ENCODE data around the gene PHLDB1.
"Not testable (repeated sequence)": the region's sequence is repeated elsewhere in the genome, so short reads cannot be mapped to it uniquely, and the experiment has no call there.

PHLDB1 gene

DNA sequence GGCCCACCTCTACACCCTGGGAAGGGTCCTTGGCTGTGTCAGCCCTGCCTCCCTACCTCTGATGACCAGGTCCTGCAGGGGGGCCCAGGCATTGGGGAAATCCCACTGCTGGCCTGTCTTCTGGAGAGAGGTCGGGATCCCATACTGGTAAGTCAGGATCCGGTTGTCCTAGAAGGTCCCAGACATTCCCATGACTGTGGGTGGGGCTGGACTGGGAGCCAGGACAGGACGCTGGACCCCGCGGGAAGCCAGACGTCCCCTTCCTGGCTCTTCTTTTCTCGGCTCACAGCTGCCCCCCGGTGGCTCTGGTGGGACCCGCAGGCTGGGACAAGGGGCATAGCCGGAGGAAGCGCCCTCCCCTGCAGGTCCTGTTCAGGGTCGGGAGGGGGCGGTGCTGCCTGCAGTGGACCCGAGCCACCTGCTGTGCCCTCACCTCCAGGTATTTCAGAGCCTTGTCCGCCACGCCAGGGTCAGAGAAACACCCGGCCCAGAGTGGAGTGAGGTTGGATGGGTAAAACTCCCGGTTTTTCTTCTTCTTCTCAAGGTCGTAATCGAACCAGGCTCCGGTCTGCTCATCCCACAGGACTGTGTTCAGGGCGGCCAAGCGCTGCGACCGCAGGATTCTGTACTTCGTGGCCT is 52.0 kb downstream of the PHLDB1 start:
- DNase-seq (ENCODE audit: low read depth) = peak; percentile 72

DNA sequence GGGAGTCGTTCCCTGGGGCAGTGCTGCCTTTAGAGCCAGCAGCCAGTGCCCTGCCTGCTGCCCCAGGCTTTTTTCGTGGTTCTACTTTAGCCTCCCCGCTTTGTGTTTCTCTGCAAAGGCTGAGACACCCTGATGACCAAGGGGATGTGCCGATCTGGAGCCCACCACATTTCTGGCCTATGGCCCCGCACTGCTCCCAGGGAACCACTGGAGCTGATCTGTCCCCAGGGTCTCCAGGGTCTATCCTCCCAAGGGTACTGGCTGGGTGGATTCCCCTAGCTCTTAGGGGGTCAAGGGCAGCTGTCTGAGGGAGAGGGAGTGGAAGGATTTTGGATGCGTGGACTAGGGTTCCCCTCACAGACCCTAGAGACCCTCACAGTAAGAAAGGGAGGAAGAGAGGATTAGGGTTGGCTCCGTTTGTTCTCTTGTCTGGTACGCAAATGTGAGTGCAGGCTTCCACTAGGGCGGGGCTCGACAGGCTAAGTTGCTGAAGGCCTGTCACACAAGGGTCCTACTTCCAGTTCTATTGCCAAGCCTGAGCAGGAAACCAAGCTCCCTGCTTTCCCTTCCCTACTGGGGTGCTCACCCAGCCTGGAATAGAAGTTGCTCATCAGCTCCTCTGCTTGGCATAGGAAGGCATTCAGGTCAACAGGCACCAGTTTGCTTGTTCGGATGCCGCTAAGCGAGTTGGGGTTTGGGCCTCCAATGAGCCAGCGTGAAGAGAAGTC is 52.7 kb downstream of the PHLDB1 start:
- DNase-seq (ENCODE audit: low read depth) = no peak

DNA sequence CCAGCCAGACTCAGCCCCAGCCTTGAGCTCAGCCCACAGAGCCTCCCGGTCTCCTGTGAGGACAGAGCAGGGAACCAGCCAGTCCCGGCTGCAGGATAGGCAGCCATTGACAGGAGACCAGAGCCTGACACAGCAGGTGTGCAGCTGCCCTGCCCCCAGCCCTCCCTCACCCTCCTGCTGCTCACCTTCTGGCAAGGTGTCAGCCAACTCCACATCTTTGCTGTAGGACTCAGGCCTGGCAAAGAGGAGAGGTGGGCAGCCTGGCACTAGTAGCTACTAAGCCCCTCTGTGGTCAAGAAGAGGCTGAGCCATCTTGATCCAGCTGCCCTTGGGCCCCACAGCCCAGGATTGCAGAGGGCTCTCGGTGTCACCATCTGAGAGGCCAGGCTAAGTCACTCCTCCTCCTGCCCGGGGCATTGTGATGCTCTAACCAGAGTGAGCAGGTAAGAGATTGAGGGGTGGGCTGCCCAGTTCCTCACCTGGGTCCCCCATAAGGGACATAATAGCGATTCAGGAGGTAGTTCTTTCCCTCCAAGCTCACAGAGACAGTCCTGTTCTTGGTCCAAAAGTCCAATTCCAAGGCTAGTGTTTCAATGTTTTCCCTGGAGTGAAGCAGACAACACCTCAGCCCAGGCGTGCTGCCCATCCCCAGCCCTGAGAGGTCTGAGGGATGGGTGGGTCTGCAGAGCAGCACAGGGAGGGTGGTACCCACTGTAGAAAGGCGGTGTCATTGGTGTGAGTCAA is 53.4 kb downstream of the PHLDB1 start:
- no peak for DNase-seq (ENCODE audit: low read depth)

DNA sequence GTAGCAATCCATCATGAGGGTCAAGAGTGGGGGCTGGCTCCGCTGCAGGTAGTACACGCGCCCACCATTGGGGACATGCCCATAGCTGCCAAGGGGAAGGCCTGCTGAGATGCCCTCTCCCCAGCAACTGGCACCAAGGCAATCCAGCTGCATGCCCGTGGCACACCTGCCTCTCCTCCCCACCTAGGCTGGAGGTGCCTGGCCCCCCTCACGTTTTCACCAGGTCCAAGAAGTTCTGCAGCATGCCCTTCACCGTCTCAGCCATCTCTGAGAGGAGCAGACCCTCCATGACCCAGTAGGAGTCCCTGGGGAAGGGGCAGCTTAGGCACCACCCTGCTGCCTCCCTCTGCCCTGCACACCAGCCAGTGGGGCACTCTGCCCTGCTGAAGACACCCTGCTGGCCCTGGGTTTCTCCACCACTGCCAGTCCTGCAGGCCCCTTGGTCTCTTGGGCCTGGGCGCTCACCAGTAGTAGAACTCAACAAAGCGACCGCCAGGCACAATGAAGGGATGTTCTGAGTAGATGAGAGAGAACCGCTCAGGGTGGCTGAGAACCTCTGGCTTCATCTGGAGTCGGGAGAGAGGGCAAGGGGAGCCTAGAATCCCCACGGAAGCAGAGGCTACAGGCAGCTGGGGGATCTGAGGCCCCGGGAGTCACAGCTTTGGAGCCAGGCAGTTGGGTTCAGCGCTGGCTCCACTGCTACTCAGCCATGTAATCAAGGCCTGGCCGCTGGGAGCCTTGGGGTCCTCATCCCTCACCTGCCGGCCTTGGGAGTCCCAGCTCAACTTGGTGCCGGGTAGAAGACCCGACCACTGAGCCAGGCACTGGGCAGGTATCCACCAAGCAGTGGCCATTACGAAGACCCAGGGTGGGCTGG is 54.2 kb downstream of the PHLDB1 start:
- no peak for DNase-seq (ENCODE audit: low read depth)

DNA sequence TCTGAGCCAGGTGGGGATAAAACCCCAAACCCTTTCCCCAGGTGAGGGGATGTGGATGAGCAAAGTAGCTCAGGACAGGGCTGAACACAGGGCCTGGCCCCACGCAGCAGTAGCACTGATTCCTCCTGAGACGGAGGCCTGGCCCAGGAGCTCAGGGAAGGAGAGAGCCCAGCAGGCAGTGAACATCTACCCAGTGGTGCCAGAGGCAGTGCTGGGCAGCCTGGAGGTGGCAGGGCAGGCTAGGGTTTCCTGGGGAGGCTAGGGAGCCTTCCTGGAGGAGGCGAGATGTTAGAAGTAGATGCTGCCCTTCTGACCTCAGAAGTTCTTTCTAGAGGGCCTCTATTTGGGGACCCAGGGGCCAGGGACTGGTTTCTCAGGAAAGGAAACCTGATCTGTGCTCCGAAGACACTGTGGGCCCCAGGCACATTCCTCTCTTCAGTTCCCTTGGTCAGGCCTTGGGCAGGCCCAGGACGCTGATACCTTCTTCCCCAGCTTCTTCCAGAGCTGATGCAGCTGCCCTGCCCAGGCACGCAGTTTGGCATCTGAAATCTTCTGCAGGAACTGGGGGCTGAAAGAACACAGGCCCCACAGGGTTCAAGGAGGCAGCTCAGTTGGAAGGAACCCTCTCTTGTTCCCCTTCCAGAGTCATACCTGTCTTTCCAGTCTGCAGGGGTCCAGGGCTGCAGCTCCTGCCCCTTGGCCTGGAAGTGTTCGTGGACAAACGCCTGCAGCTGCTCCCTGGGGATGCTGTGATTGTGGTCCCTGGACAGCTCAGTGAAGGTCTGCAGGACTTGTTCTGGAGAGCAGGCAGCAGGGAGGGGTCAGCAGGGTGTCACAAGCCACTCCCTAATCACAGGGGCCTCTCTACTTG is 55.2 kb downstream of the PHLDB1 start:
- DNase-seq (ENCODE audit: low read depth) = no peak

DNA sequence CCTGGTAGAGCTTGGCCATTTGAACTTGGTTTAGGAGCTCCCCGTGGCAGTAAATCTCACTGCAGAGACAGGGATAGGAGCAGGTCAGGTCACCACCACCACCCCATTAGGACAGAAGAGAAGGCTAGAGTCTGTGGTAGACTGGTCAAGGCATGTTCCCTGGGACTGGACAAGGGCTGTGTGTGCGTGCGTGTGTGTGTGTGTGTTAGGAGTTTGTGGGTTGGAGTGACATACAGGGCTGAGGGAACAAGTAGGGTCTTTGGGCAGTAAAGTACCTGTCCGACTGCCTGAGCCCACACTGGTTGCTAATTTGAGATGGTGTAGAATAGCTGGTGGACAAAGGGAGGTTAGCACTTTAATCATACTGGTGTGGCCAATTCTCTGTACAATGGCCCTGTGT is 56.0 kb downstream of the PHLDB1 start:
- no peak for DNase-seq (ENCODE audit: low read depth)

DNA sequence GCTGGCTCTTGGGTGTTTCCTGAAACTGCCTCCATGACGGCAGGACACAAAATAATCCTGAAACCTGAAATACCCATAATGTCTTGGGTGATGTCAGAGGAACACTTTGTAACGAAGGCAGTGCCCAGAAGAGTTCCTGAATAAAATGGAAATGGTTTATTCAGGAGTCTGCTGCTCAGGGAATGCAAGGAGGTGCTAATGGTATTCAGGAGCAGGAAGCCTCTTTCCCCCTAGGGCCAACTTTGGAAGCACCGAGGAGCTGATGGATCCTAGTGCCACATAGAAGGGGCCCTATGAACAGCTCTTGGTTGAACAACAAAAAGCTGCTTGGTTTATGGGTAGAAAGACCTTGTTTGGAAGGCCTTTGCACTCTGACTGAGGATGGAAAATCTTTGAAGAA is 56.5 kb downstream of the PHLDB1 start:
- no peak for DNase-seq (ENCODE audit: low read depth)

DNA sequence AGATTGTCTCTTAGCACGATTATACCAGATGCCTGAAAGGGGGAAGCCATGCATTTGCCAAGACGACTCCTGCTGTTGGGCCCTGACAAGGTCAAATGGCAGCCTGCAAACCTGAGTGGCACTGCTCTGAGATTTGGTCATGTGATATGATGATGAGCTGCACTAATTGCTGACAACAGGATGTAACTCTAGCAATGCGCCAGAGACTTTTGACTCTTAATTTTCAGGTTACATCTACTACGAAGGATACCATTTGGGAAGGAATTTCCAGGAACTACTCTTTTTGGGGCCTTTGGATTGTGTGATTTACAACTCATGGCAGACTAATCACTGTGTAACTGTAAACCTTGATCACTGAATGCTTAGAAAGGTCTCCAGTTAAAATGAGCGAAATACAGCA is 59.0 kb downstream of the PHLDB1 start:
- no peak for DNase-seq (ENCODE audit: low read depth)

DNA sequence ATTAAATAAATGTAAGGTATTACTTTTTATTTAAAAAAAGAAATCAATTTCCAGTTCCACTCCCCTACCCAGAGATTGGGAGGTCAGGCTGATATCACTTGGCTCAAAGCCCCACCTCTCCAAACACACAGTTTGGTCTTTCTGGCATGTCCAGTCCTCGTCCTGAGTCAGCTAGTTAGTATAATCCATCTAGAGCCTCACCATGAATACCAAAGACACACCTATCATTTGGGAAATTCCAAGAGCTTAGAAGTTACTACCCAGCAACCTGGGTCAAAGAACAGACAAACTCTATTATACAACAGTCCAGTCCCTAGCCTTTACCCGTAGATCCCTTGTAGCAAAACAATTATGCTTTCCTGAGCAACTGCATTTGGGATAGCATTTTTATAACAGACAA is 62.6 kb downstream of the PHLDB1 start:
- no peak for DNase-seq (ENCODE audit: low read depth)

DNA sequence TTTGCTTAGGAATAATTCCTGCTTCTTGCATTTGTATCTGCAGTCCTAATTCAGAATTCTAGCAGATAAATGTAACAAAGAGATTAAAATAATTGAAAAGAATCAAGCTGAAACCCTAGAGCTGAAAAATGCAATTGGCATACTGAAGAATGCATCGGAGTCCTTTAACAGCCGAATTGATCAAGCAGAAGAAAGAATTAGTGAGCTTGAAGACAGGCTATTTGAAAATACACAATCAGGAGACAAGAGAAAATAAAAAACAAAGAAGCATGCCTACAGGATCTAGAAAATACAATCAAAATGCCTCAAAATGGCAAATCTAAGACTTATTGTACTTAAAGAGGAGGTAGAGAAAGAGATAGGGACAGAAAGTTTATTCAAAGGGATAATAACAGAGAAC is 63.8 kb downstream of the PHLDB1 start:
- no peak for DNase-seq (ENCODE audit: low read depth)

DNA sequence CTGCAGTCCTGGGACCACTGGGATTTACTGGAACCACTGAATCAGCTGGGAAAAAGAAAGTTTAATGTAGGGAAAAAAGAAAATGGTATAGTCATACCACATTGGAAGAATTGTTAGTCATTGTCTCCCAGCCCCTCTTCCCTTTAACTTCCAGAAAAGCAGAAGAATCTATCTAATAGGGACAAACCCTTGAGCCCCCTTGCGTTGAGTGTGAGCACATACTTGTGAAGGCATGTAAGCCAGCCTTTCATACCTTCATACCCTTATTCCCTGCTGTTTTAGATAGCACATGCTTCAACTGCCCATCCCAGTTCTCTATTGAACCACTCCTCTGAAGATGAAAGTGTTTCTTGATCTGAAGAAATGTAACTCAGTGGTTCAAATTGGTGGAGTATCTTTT is 65.4 kb downstream of the PHLDB1 start:
- DNase-seq (ENCODE audit: low read depth) = no peak

DNA sequence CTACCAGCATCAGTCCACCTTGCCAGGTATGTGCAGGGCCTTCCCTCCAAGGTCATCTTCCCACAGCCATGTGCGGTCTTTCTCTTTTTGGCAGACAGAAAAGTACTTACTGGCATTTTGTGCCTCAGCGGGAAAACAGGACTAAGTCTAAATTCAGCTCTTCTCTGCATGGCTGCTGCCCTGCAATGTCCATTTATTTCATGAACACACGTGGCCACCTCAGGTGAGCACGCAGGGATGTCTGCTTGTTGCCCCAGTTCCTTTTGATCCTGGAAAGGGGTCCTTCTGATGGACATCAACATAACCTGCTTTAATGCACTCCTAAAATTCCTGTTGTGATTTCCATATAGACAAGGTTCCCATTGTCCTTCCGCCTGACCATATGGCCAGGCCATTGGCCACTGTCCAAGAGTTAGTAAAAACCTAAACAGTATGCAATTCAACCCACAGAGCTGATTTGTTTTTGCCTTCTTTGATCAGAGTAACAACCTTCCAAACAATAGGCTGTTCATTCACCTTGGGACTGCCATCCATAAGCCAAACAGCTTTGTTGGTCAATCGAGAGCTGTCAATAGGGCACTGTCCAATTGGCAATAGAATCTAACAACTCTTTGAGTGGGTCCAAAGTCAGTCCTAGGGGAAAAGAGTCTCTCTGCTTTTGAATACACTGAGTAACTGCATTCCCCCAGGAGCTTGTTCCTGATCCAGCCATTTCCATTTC is 66.1 kb downstream of the PHLDB1 start:
- no peak for DNase-seq (ENCODE audit: low read depth)

DNA sequence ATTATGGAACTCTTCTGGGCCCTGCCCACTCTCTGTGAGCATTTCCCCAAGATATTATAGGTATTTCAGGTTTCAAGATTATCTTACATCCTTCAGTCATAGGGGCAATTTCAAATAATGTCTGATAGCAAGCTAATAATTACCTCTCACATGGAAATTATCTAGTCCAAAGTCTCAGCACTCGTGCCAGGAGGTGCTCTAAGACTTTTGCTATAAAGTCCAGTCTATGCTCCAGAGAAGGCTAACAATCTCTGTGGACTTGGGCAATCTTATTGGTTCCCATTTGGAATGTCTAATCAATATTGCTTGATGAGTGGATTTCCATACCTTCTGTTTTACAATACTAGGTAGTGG is 66.6 kb downstream of the PHLDB1 start:
- no peak for DNase-seq (ENCODE audit: low read depth)

DNA sequence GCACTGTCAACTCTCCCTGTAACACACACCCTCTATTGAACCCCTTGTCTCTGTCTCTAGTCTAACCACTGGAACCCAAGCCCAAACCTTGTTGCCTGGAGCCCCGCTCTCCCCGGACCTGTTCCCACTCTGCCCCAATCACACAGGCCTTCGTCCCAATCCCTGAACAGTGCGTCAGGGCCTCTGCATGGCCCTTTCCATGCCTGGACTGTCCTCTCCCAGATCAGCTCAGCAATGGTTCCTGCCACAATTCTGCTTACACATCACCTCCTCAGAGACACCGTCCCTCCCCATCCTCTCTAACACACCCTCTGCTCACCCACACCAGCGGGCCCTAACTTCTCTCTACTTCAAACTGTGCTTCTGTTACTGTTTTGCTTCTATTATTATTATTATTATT is 70.6 kb downstream of the PHLDB1 start:
- no peak for DNase-seq (ENCODE audit: low read depth)

DNA sequence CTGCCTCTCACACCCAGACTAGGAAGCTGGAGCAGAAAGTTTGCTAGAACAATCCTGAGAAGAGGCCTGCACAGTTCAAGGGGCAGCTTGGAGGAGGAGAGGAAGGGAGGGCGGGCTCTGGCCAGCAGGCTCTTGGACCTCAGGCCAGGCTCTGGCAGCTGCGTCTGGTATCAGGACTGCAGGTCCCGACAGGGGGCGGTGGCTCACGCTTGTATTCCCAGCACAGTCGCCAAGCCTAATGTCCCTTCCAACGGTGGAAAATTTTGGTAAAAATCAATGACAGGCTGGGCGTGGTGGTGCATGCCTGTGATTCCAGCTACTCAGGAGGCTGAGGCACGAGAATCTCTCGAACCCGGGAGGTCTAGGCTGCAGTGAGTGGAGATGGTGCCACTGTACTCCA is 71.5 kb downstream of the PHLDB1 start:
- DNase-seq (ENCODE audit: low read depth) = not testable (repeated sequence)

DNA sequence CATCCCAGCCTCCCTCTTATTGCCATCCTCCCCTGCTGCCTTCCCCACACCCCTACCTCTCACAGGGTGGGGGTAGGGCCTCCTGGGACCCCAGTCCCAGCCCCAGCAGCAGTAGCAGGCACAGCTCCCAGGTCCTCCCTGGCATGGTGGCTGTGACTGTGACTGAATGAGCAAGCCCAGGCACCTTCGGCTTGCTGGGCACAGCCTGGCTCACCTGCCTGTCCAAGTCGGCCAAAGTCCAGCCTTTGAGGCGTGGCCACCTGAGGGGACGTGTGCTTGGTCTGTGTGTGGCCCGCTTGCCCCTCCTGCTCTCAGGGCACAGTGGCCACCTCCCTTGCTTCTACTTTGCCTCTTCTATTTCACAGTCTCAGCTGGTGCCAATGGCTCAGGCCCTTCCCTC is 72.1 kb downstream of the PHLDB1 start, which contains the start of gene TREH:
TREH (minus strand) TSS at position 168 of the 400 bp plus-strand sequence; CDS start at position 145, 23 bp downstream.
- DNase-seq (ENCODE audit: low read depth) = no peak

DNA sequence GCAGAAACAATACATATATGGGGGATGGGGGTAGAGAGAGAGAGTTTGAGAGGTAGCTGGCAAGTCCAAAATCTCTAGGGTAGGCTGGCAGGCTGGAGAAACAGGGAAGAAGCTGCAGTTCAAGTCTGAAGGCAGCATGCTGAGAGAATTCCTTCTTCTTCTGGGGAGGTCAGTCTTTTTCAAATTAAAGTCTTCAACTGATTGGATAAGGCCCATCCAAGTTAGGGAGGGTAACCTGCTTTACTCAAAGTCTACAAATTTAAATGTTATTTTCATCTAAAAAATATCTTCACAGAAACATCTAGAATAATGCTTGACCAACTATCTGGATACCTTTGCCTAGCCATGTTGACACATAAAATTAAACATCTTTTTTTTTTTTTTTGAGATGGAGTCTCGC is 75.0 kb downstream of the PHLDB1 start:
- no peak for DNase-seq (ENCODE audit: low read depth)

DNA sequence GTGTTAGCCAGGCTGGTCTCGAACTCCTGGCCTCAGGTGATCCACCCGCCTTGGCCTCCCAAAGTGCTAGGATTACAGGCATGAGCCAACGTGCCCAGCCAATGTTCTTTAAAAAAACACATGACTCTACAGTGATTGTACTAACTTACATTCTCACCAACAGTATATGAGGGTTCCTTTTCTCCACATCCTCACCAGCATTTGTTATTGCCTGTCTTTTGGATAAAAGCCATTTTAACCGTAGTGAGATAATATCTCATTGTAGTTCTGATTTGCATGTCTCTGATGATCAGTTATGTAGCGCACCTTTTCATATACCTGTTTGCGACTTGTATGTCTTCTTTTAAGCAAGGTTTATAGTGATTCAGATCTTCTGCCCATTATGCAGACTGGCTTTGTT is 75.5 kb downstream of the PHLDB1 start:
- DNase-seq (ENCODE audit: low read depth) = not testable (repeated sequence)

DNA sequence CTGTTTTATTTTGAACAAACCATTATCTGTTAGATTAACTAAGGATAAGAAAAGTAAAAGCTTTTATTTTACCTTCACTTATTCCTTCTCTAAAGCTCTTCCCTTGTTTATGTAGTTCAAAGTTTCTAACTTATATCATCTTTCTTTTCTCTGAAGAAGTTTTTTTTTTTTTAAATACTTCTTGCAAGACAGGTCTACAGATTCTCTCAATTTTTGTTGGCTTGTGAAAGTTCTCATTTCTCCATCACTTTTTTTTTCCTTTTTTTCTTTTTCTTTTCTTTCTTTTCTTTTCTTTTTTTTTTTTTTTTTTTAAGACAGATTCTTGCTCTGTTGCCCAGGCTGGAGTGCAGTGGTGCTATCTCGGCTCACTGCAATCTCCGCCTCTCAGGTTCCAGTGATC is 76.8 kb downstream of the PHLDB1 start:
- DNase-seq (ENCODE audit: low read depth) = no peak

DNA sequence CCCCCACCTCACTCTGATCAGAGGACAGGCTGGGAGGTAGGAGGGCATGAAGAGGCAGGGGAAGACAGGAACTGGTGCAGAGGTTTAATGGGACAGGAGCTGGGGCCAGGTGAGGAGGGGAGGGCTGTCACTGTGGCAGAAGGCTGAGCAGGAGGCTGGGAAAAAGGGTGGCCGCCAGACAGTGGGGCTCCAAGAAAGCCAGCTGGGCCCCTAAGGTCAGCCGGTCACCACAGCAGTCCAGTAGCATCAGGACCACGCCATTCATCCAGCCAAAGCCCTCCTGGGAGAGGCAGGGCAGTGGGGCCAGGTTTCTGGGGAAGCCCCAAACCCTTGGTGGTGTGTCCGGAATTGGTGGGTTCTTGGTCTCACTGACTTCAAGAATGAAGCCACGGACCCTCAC is 80.5 kb downstream of the PHLDB1 start:
- DNase-seq (ENCODE audit: low read depth) = no peak

DNA sequence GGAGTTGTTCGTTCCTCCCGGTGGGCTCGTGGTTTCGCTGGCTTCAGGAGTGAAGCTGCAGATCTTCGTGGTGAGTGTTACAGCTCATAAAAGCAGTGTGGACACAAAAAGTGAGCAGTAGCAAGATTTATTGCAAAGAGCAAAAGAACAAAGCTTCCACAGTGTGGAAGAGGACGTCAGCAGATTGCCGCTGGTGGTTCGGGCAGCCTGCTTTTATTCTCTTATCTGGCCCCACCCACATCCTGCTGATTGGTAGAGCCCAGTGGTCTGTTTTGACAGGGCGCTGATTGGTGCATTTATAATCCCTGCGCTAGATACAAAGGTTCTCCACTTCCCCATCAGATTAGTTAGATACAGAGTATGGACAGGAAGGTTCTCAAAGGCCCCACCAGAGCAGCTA is 80.9 kb downstream of the PHLDB1 start:
- not testable (repeated sequence) for DNase-seq (ENCODE audit: low read depth)

All from activated T-helper 1 cell treated with Interleukin-2 at 50 U/mL for 16 hours (primary cell).